A549 (cell line): ENCODE measurements around the gene DNAH11. TPM values are rescaled to one million over a fixed set of nuclear protein-coding genes. Genes with fewer than 3 reads are reported as not detected.
"Not testable (repeated sequence)": the region's sequence is repeated elsewhere in the genome, so short reads cannot be mapped to it uniquely, and the experiment has no call there.

Experiments
- ATAC-seq, 2 experiments: fragments of 200-7000 bp in 1 of 2; fragments of >200 bp in 1 of 2; cut with Nextera tagmentation in 1 of 2; cut with Tn5 transposase in 1 of 2; 3 replicates each; pipeline versions ENCODE4 v1.8.0 to v1.9.1; 2018 to 2020; ENCODE audit warnings: mild to moderate bottlenecking in 1 of 2, moderate library complexity in 1 of 2
- CTCF ChIA-PET: fragments of 300-600 bp; sonication (Branson Sonifier 250); formaldehyde crosslinking; extraction: SDS; loops from one replicate; lab custom pipeline; 2021; ENCODE audit warnings: antibody characterized with exemption, inconsistent platforms; lab: Yijun Ruan, JAX
- POLR2A ChIA-PET: fragments of 350-600 bp; formaldehyde crosslinking; extraction: SDS; loops from one replicate; lab custom pipeline; 2021; ENCODE audit warnings: antibody characterized with exemption, inconsistent platforms; lab: Yijun Ruan, JAX
- DNase-seq, 2 experiments: peaks; one replicate each; pipeline versions ENCODE4 v3.0.0 to v3.0.0-alpha.2; 2011 to 2016; ENCODE audit warnings: low read depth in 1 of 2, low spot score in 1 of 2
- FAIRE-seq: peaks from 2 replicates; lab custom pipeline; 2011; peaks lifted over from hg19 to GRCh38; lab: Jason Lieb, UNC
- H3K27ac ChIP-seq, 2 experiments: fragments of >200 bp; sonication (Bioruptor Twin); formaldehyde crosslinking; 3 replicates each; pipeline ENCODE4 v1.5.1; 2016 to 2017
- H3K4me1 ChIP-seq: fragments of >200 bp; sonication (Bioruptor Twin); formaldehyde crosslinking; 3 replicates; pipeline ENCODE4 v1.6.1; 2016
- H3K4me2 ChIP-seq: fragments of >200 bp; sonication (Bioruptor Twin); formaldehyde crosslinking; 3 replicates; pipeline ENCODE4 v1.6.1; 2016
- H3K4me3 ChIP-seq: fragments of >200 bp; sonication (Bioruptor Twin); formaldehyde crosslinking; 3 replicates; pipeline ENCODE4 v1.5.1; 2016
- H3K9me3 ChIP-seq: fragments of >200 bp; sonication (Bioruptor Twin); formaldehyde crosslinking; 3 replicates; pipeline ENCODE4 v1.6.1; 2016
- CBX2 ChIP-seq: fragments of 200-600 bp; sonication (generic); IDR thresholded peaks from 2 replicates; pipeline ENCODE4 v1.6.1; 2016; ENCODE audit warnings: low read depth, mild to moderate bottlenecking, borderline replicate concordance
- CHD4 ChIP-seq: fragments of 200-600 bp; sonication (generic); IDR thresholded peaks from 2 replicates; pipeline ENCODE4 v1.6.1; 2016; ENCODE audit warnings: antibody characterized with exemption, mild to moderate bottlenecking, borderline replicate concordance
- EP300 ChIP-seq, 2 experiments: fragments of >200 bp; sonication (Bioruptor Twin); formaldehyde crosslinking; IDR thresholded peaks; 2 replicates in 1 of 2; 3 replicates in 1 of 2; pipeline ENCODE4 v1.6.1; 2016 to 2017
- FOSL2 ChIP-seq, 2 experiments: fragments of 450-650 bp in 1 of 2; fragments of >200 bp in 1 of 2; sonication (Bioruptor Twin) in 1 of 2; formaldehyde crosslinking; IDR thresholded peaks; 2 replicates each; pipeline versions ENCODE4 v1.5.0 to v1.6.1; 2016 to 2020; ENCODE audit warnings: mild to moderate bottlenecking in 1 of 2, moderate library complexity in 1 of 2
- FOXS1 ChIP-seq: fragments of 250-450 bp; sonication (Bioruptor Pico); IDR thresholded peaks from 2 replicates; pipeline ENCODE4 v1.5.0; 2020; ENCODE audit warnings: mild to moderate bottlenecking, moderate library complexity
- HOXA7 ChIP-seq: fragments of 250-450 bp; sonication (Bioruptor Pico); IDR thresholded peaks from 2 replicates; pipeline ENCODE4 v1.5.0; 2020; ENCODE audit warnings: mild to moderate bottlenecking, moderate library complexity
- HOXB13 ChIP-seq: fragments of 250-450 bp; sonication (Bioruptor Pico); IDR thresholded peaks from 2 replicates; pipeline ENCODE4 v1.5.0; 2020; ENCODE audit warnings: low read depth, mild to moderate bottlenecking, moderate library complexity
- MAFK ChIP-seq: fragments of 450-650 bp; IDR thresholded peaks from 2 replicates; pipeline ENCODE4 v1.6.1; 2014; ENCODE audit not compliant: partially characterized antibody
- NPAS2 ChIP-seq: fragments of 250-450 bp; sonication (Bioruptor Pico); IDR thresholded peaks from 2 replicates; pipeline ENCODE4 v1.8.0; 2022; ENCODE audit warnings: mild to moderate bottlenecking, moderate library complexity, borderline replicate concordance
- RNF2 ChIP-seq: fragments of 200-600 bp; sonication (generic); IDR thresholded peaks from 2 replicates; pipeline ENCODE4 v1.6.1; 2016; ENCODE audit warnings: low read depth, mild to moderate bottlenecking, antibody characterized with exemption, moderate library complexity, borderline replicate concordance
- SMC3 ChIP-seq: fragments of >200 bp; sonication (Bioruptor Twin); formaldehyde crosslinking; IDR thresholded peaks from 3 replicates; pipeline ENCODE4 v1.6.1; 2018; ENCODE audit warnings: inconsistent platforms
- ZFP36 ChIP-seq: fragments of 450-650 bp; IDR thresholded peaks from 2 replicates; pipeline ENCODE4 v1.6.1; 2014; ENCODE audit warnings: borderline replicate concordance; ENCODE audit not compliant: partially characterized antibody
- ZSCAN20 ChIP-seq: fragments of 250-450 bp; sonication (Bioruptor Pico); IDR thresholded peaks from 2 replicates; pipeline ENCODE4 v1.8.0; 2022; ENCODE audit warnings: mild to moderate bottlenecking, moderate library complexity
- WGBS: methylation state at CpG from one replicate; pipeline ENCODE4 v1.1.6; 2017; ENCODE audit errors: missing lambda C conversion rate; 5-methylcytosine and 5-hydroxymethylcytosine counted together
- polyA plus RNA-seq, 4 experiments: library from polyadenylated mRNA; depleted of rRNA in 3 of 4; stranded (reverse); fragments of >200 nt; fragmentation: RNase III in 1 of 4; extraction: RNeasy Plus Mini Kit Qiagen cat#74134 plus additional on column Dnase treatment in 1 of 4; gene quantifications; 2 replicates in 3 of 4; 3 replicates in 1 of 4; pipeline ENCODE4 v1.2.3, GENCODE V29; 2011 to 2017
- TF ChIP-seq, protein P1 (sequence below): IDR thresholded peaks from 2 replicates; pipeline ENCODE4 v1.6.1; 2012; ENCODE audit warnings: low read depth, borderline replicate concordance
- TF ChIP-seq, protein P2 (sequence below): fragments of >200 bp; sonication (Bioruptor Twin); formaldehyde crosslinking; IDR thresholded peaks from 3 replicates; pipeline ENCODE4 v1.6.1; 2016
- TF ChIP-seq, protein P3 (sequence below): IDR thresholded peaks from 2 replicates; pipeline ENCODE4 v1.6.1; 2012
- TF ChIP-seq, protein P4 (sequence below): fragments of 250-450 bp; sonication (Bioruptor Pico); IDR thresholded peaks from 2 replicates; pipeline ENCODE4 v1.5.0; 2020; ENCODE audit warnings: low read depth, mild to moderate bottlenecking, moderate library complexity

DNAH11 gene
- polyA plus RNA-seq, 2 of the 4 experiments (the other 2 are of a cell fraction): 0.03 to 0.13 TPM

DNA sequence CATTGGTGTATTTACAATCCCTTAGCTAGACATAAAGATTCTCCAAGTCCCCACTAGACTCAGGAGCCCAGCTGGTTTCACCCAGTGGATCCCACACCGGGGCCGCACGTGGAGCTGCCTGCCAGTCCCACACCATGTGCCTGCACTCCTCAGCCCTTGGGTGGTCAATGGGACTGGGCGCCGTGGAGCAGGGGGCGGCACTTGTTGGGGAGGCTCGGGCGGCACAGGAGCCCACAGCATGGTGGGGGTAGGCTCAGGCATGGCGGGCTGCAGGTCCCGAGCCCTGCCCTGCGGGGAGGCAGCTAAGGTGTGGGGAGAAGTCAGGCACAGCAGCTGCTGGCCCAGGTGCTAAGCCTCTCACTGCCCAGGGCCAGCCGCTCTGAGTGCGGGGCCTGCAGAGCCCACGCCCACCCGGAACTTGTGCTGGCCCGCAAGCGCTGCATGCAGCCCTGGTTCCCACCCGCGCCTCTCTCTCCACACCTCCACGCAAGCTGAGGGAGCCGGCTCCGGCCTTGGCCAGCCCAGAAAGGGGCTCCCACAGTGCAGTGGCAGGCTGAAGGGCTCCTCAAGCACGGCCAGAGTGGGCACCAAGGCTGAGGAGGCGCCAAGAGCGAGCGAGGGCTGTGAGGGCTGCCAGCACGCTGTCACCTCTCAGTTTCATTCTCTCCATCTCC is 6.3 kb upstream of the DNAH11 start:
- DNase-seq, POLR2A ChIA-PET, ATAC-seq, H3K4me3 ChIP-seq, FAIRE-seq, H3K27ac ChIP-seq, H3K4me2 ChIP-seq, H3K9me3 ChIP-seq, H3K4me1 ChIP-seq: not testable (repeated sequence)
- CTCF ChIA-PET: interaction anchor here (1.2 kb wide), 1 partner anchor 11 kb away, joined by 3 read pairs; no protein-coding TSS in a partner anchor
- WGBS: 75% methylated on average over 22 of the region's 27 CpGs

DNA sequence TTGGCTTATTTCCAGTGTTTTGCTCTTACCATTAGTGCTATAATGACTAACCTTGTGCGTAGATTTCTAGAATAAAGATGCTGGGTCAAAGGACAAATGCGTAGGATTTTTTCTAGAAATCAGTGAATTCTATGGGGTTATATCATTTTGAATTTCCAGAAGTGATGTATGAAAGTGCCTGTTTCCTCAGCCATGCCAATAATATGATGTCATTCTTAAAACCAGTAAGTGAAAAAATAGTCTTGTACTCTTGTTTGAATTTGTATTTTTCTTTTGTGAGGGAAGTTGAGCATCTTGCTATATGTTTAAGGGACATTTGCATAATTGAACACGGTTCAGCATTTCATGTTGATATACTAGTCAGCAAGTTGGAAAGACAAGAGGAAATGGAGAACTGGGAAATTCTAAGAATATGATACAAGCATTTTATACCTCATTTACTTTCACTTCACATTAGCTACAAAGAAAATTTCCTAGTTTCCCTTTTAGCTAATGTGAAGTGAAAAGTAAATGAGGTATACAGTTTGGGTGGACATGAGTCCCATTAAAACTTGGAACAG is 3.8 kb upstream of the DNAH11 start:
- ChIA-PET POLR2A (no interaction called here), CTCF (no interaction called here)
- 53% methylated on average over 3 of the region's 3 CpGs for WGBS
- Histone ChIP-seq H3K27ac (no peak overlapping the region), H3K9me3 (no peaks in the 10 kb centered on the region), H3K4me1 (peaks cover 6% of the 10 kb centered on the region; the same call in 1 of the 3 replicates), H3K4me2 (no peak overlapping the region), H3K4me3 (no peak overlapping the region)
- DNase-seq (no peak), FAIRE-seq (no peak), ATAC-seq (no peak)
- no peak for TF ChIP-seq HOXA7 (CRISPR knock-in tag)
- no peak for TF ChIP-seq ZSCAN20 (CRISPR knock-in tag)
- TF ChIP-seq, protein P1, sequence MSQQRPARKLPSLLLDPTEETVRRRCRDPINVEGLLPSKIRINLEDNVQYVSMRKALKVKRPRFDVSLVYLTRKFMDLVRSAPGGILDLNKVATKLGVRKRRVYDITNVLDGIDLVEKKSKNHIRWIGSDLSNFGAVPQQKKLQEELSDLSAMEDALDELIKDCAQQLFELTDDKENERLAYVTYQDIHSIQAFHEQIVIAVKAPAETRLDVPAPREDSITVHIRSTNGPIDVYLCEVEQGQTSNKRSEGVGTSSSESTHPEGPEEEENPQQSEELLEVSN: no peak
- TF ChIP-seq, protein P2, sequence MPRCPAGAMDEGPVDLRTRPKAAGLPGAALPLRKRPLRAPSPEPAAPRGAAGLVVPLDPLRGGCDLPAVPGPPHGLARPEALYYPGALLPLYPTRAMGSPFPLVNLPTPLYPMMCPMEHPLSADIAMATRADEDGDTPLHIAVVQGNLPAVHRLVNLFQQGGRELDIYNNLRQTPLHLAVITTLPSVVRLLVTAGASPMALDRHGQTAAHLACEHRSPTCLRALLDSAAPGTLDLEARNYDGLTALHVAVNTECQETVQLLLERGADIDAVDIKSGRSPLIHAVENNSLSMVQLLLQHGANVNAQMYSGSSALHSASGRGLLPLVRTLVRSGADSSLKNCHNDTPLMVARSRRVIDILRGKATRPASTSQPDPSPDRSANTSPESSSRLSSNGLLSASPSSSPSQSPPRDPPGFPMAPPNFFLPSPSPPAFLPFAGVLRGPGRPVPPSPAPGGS: no peak
- TF ChIP-seq RNF2: no peak
- no peak for TF ChIP-seq ZFP36
- TF ChIP-seq, protein P3, sequence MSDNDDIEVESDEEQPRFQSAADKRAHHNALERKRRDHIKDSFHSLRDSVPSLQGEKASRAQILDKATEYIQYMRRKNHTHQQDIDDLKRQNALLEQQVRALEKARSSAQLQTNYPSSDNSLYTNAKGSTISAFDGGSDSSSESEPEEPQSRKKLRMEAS: no peak
- no peak for TF ChIP-seq CHD4
- no peak for TF ChIP-seq SMC3
- TF ChIP-seq, protein P4, sequence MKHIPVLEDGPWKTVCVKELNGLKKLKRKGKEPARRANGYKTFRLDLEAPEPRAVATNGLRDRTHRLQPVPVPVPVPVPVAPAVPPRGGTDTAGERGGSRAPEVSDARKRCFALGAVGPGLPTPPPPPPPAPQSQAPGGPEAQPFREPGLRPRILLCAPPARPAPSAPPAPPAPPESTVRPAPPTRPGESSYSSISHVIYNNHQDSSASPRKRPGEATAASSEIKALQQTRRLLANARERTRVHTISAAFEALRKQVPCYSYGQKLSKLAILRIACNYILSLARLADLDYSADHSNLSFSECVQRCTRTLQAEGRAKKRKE (CRISPR knock-in tag): no peak
- no peak for TF ChIP-seq HOXB13 (CRISPR knock-in tag)
- TF ChIP-seq FOXS1 (CRISPR knock-in tag): no peak
- no peak for TF ChIP-seq NPAS2
- TF ChIP-seq CBX2: no peak
- no peak for TF ChIP-seq EP300 (IDR thresholded peaks at IDR 0.05)

DNA sequence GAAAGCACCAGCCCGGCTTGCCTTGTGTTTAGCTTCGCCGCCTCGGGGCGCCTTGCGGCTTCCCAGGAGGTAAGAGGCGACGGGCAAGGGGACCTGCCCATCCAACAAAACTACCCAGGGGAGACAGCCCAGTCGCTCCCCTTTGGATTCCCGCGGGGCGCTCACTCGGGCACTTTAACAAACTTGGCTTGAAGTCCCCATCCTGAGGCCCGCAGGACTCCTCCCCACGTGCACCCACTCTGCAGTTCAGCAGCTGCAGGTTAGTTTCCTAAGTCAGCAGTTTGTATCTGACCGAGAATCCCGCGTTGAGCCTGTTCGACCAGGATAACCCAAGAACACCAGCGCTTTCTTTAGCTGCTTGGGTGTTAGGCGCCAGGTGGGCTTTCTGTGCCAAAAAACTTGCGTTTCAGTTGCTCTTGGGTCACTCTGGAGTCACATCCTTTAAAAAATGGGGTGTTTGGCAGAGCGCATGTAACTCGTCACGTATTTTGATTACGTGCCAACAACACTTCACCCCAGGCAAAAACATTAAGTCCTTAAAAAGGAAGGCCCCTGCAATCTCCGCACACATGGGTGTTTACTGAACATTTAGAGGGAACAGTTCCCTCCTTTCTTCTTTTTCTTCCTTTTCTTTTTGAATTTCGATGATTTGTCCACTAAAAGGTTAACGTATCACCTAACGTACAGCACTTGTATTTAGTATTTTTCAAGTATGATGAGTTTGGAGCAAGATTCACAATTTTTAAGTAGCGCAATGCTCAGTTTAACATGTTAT is 876 bp downstream of the DNAH11 start:
- peak; percentile 40 to 65 for ATAC-seq
- H3K9me3 ChIP-seq: no peaks in the 10 kb centered on the region
- no peak for FAIRE-seq
- WGBS: 15% methylated on average over 23 of the region's 31 CpGs
- CTCF ChIA-PET: interaction anchor here (1.4 kb wide), 1 partner anchor 223 kb away, joined by 5 read pairs; no protein-coding TSS in a partner anchor
- H3K27ac ChIP-seq: no peak overlapping the region
- TF ChIP-seq, protein P3: 0 out of 2 replicates have a peak, but pooled peaks have one; percentile 6
- TF ChIP-seq MAFK (peak; percentile 44), FOSL2 (IDR thresholded peaks at IDR 0.05) (no peak), FOSL2 (CRISPR knock-in tag; IDR thresholded peaks at IDR 0.05) (no peak)
- TF ChIP-seq, all 56 proteins: peak for 2
- DNase-seq: no peak
- H3K4me1 ChIP-seq: peaks cover 6% of the 10 kb centered on the region; the same call in 1 of the 3 replicates
- H3K4me3 ChIP-seq: peak overlapping the region; percentile 56
- POLR2A ChIA-PET: no interaction called here
- peak overlapping the region; percentile 96 for H3K4me2 ChIP-seq
